Caco-2 (cell line): ENCODE measurements around the gene PTGS1. TPM values are rescaled to one million over a fixed set of nuclear protein-coding genes. Genes with fewer than 3 reads are reported as not detected.
A peak's percentile ranks its signal among the peaks of the same experiment; 100 is the strongest.

Experiments used
- BruUV-seq: library from RNA; stranded (reverse); fragments of 400-500 nt; replicated peaks from 2 replicates; lab custom pipeline; 2021; lab: Mats Ljungman, UMichigan
- CTCF ChIA-PET: fragments of 300-600 bp; sonication (Branson Sonifier 250); formaldehyde crosslinking; loops from one replicate; lab custom pipeline; 2022; ENCODE audit warnings: antibody characterized with exemption; lab: Charles Lee
- POLR2A ChIA-PET: fragments of 300-600 bp; sonication (Branson Sonifier 250); formaldehyde crosslinking; loops from one replicate; lab custom pipeline; 2022; ENCODE audit warnings: antibody characterized with exemption; lab: Charles Lee
- DNase-seq, 2 experiments: peaks; one replicate each; pipeline versions ENCODE4 v3.0.0 to v3.0.0-alpha.2; 2020 to 2022
- H3K27me3 ChIP-seq: replicated peaks from 2 replicates; pipeline ENCODE4 v1.6.0; 2011; ENCODE audit warnings: low read length; ENCODE audit not compliant: control insufficient read depth, insufficient read depth
- H3K36me3 ChIP-seq: 2 replicates; pipeline ENCODE4 v1.5.1; 2011; ENCODE audit warnings: low read length; ENCODE audit not compliant: control insufficient read depth, insufficient read depth
- H3K4me1 ChIP-seq: fragments of 250-450 bp; sonication (Bioruptor Pico); 2 replicates; pipeline ENCODE4 v1.5.1; 2020; ENCODE audit warnings: mild to moderate bottlenecking
- H3K4me3 ChIP-seq: 2 replicates; pipeline ENCODE4 v1.5.1; 2011; ENCODE audit warnings: low read depth, mild to moderate bottlenecking, control low read depth, low read length
- H3K9me3 ChIP-seq: fragments of 250-450 bp; sonication (Bioruptor Pico); 2 replicates; pipeline ENCODE4 v1.5.1; 2020; ENCODE audit warnings: mild to moderate bottlenecking, moderate library complexity
- H3K27ac Mint-ChIP-seq: one replicate; pipeline ENCODE4 v1.8.0; 2022; ENCODE audit warnings: mixed read lengths; ENCODE audit not compliant: unreplicated experiment
- H3K27me3 Mint-ChIP-seq: one replicate; pipeline ENCODE4 v1.8.0; 2022; ENCODE audit warnings: mixed read lengths; ENCODE audit not compliant: insufficient read depth, unreplicated experiment
- H3K36me3 Mint-ChIP-seq: one replicate; pipeline ENCODE4 v1.8.0; 2022; ENCODE audit warnings: mild to moderate bottlenecking, mixed read lengths; ENCODE audit not compliant: insufficient read depth, unreplicated experiment
- H3K4me1 Mint-ChIP-seq: one replicate; pipeline ENCODE4 v1.8.0; 2022; ENCODE audit warnings: low read depth, mixed read lengths; ENCODE audit not compliant: unreplicated experiment
- H3K4me3 Mint-ChIP-seq: one replicate; pipeline ENCODE4 v1.8.0; 2022; ENCODE audit warnings: mild to moderate bottlenecking, moderate library complexity, mixed read lengths; ENCODE audit not compliant: unreplicated experiment
- H3K9me3 Mint-ChIP-seq: one replicate; pipeline ENCODE4 v1.8.0; 2022; ENCODE audit warnings: mixed read lengths; ENCODE audit not compliant: unreplicated experiment
- CTCF ChIP-seq, 2 experiments: fragments of 200-600 bp in 1 of 2; IDR thresholded peaks; 1 replicate in 1 of 2; 2 replicates in 1 of 2; pipeline versions ENCODE4 v1.5.1 to v1.8.0; 2011 to 2022; ENCODE audit warnings: antibody characterized with exemption in 1 of 2, control low read depth in 1 of 2, inconsistent platforms in 1 of 2, low read depth in 1 of 2, low read length in 1 of 2, mild to moderate bottlenecking in 1 of 2, moderate library complexity in 1 of 2; ENCODE audit not compliant: insufficient read depth in 1 of 2, severe bottlenecking in 1 of 2, unreplicated experiment in 1 of 2
- intact Hi-C: fragments of 100-400 bp; cut with micrococcal nuclease; formaldehyde crosslinking; loops from one replicate; pipeline ENCODE4 v1.10.0; 2022; ENCODE audit not compliant: unreplicated experiment
- total RNA-seq: library from RNA; stranded (reverse); gene quantifications from 2 replicates; pipeline ENCODE4 v1.2.3, GENCODE V29; 2022

Gene PTGS1
- total RNA-seq, 1 experiment from 2014 or later, result 0.29 TPM

DNA sequence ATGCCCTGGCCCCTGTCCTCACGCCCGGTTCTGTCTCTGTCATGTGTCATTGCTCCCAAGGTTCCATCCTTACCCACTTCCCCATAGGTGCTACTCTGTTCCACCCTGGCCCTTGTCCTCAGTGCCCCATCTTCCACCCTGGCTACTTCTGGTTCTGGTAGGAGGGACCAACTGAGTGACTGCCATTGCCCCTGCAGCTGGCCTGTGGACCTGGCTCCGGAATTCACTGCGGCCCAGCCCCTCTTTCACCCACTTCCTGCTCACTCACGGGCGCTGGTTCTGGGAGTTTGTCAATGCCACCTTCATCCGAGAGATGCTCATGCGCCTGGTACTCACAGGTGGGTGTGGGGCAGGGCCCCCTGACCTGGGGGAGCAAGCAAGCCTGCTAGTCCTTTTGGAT lies 7.4 kb downstream of the PTGS1 start:
- Mint-ChIP-seq H3K9me3 (no peaks in the 10 kb centered on the region), H3K36me3 (no peaks in the 10 kb centered on the region), H3K27ac (no peak overlapping the region), H3K4me1 (no peaks in the 10 kb centered on the region), H3K4me3 (no peak overlapping the region), H3K27me3 (peaks cover 7% of the 10 kb centered on the region)
- intact Hi-C loops, result loop anchor here (5.0 kb wide), 2 partner anchors 74 to 434 kb away; no protein-coding TSS in a partner anchor
- no peak for TF ChIP-seq CTCF (IDR thresholded peaks at IDR 0.05; ENCODE audit: insufficient read depth in 1 of 2, low read depth in 1 of 2, low read length in 1 of 2, severe bottlenecking in 1 of 2, unreplicated experiment in 1 of 2)
- BruUV-seq, result no TSS peak
- Histone ChIP-seq H3K4me1 (no peaks in the 10 kb centered on the region), H3K27me3 (no peaks in the 10 kb centered on the region), H3K4me3 (no peak overlapping the region), H3K9me3 (0 out of 2 replicates have a peak, but pooled peaks cover 5% of the 10 kb centered on the region), H3K36me3 (no peaks in the 10 kb centered on the region)
- ChIA-PET CTCF (no interaction called here), POLR2A (no interaction called here)
- no peak for DNase-seq

DNA sequence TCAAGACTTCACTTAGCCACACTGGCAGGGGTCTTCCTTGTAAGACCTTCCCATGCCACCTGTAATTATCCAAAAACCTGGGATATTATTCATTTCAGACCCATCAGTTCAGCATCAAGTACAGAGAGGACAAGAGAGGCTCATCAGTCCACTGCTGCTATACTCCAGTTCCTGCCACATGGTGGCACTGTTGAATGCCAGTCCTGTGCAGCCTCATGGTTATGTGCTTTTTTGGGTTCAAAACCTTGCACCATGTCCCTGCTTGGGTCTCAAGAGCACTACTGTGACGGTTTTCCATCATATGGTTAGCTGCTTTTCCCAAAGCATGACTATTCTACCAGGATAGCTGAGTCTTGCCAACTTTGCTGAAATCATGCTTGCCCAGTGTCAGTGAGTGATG lies 8.5 kb downstream of the PTGS1 start:
- Histone ChIP-seq H3K27me3 (no peaks in the 10 kb centered on the region), H3K4me1 (no peaks in the 10 kb centered on the region), H3K9me3 (0 out of 2 replicates have a peak, but pooled peaks cover 5% of the 10 kb centered on the region), H3K36me3 (no peaks in the 10 kb centered on the region), H3K4me3 (no peak overlapping the region)
- DNase-seq, result no peak
- Mint-ChIP-seq H3K27ac (no peak overlapping the region), H3K27me3 (peaks cover 7% of the 10 kb centered on the region), H3K4me1 (no peaks in the 10 kb centered on the region), H3K36me3 (no peaks in the 10 kb centered on the region), H3K4me3 (no peak overlapping the region), H3K9me3 (no peaks in the 10 kb centered on the region)
- ChIA-PET CTCF (no interaction called here), POLR2A (no interaction called here)
- intact Hi-C loops, result loop anchor here (5.0 kb wide), 2 partner anchors 73 to 433 kb away; no protein-coding TSS in a partner anchor
- peak in 1 of 2 experiments; percentile 10 for TF ChIP-seq CTCF (IDR thresholded peaks at IDR 0.05; ENCODE audit: insufficient read depth in 1 of 2, low read depth in 1 of 2, low read length in 1 of 2, severe bottlenecking in 1 of 2, unreplicated experiment in 1 of 2)
- no TSS peak for BruUV-seq

DNA sequence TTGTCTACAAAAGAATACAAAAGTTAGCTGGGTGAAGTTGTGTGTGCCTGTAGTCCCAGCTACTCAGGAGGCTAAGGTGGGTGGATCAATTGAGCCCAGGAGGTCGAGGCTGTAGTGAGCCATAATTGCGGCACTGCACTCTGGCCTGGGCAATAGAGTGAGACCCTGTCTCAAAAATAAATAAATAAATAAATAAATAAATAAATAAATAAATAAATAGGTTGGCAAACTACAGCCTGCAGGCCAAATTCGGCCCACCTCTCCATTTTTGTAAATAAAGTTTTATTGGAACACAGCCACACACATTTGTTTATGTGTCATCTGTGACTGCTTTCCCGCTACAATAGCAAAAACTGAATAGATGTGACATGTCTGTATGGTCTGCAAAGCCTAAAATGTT lies 9.5 kb downstream of the PTGS1 start:
- Histone ChIP-seq H3K4me3 (no peak overlapping the region), H3K27me3 (no peaks in the 10 kb centered on the region), H3K4me1 (no peaks in the 10 kb centered on the region), H3K9me3 (0 out of 2 replicates have a peak, but pooled peaks cover 5% of the 10 kb centered on the region), H3K36me3 (no peaks in the 10 kb centered on the region)
- no peak for TF ChIP-seq CTCF (IDR thresholded peaks at IDR 0.05; ENCODE audit: insufficient read depth in 1 of 2, low read depth in 1 of 2, low read length in 1 of 2, severe bottlenecking in 1 of 2, unreplicated experiment in 1 of 2)
- intact Hi-C loops, result no loop called here
- ChIA-PET POLR2A (no interaction called here), CTCF (no interaction called here)
- DNase-seq, result no peak
- H3K36me3 Mint-ChIP-seq, result no peaks in the 10 kb centered on the region
- H3K4me1 Mint-ChIP-seq, result no peaks in the 10 kb centered on the region
- no peak overlapping the region for H3K27ac Mint-ChIP-seq
- BruUV-seq, result no TSS peak
- peaks cover 7% of the 10 kb centered on the region for H3K27me3 Mint-ChIP-seq
- H3K4me3 Mint-ChIP-seq, result no peak overlapping the region
- no peaks in the 10 kb centered on the region for H3K9me3 Mint-ChIP-seq
